DND-41 (cell line): ENCODE results near the gene GPBP1L1.

Source experiments
- CTCF ChIP-seq: IDR thresholded peaks from 2 replicates; pipeline ENCODE4 v1.5.1; 2012; ENCODE audit warnings: borderline replicate concordance, low read length, moderate library complexity, mild to moderate bottlenecking; ENCODE audit not compliant: poor library complexity, severe bottlenecking; ENCODE audit errors: extremely low read depth
- EZH2 ChIP-seq: IDR thresholded peaks from 3 replicates; pipeline ENCODE4 v1.6.1; 2012; ENCODE audit warnings: borderline replicate concordance, low read depth, mild to moderate bottlenecking, moderate library complexity, low read length, inconsistent platforms; ENCODE audit not compliant: severe bottlenecking

GRCh38 chr1:45687754-45688740 is 1.7 kb upstream of the GPBP1L1 start, which contains the start of gene TMEM69:
- TF ChIP-seq EZH2 (no peak), CTCF (no peak)
